ENCODE data around the gene FHDC1.

DNA sequence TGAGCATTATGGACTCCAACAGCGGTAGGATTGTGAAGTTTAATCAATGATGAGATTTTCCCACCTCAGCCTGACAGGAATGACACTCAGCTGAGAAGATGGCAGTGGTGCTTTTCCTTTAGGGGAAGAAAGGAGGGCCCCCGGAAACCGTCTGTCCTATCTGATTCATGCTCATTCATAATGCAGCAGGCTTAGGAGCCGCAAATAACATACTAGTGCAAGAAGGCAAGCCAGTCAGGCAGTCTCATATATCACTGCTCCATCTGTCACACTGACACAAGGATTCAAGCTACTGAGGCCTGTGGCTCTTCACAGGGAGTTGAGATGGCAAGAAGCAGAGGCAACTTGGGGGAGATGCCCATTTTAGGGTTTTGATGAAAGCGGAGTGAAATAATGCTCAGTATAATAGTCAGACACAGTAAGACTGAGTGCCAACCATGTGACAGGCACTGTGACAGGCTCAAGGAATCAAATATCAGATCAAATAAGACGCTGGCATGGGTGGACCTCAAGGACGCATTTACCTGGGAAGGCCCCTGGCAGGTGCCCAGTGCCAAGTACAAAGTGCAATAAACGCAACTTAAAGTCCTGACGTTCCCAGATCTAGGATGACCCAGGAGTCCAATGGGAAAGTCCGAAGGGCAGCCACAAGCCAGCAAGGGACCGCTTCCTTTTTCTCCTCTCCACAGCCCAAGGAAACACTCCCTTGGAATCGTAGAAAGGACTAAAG is 63.4 kb downstream of the FHDC1 start:
- TF ChIP-seq, protein P1, sequence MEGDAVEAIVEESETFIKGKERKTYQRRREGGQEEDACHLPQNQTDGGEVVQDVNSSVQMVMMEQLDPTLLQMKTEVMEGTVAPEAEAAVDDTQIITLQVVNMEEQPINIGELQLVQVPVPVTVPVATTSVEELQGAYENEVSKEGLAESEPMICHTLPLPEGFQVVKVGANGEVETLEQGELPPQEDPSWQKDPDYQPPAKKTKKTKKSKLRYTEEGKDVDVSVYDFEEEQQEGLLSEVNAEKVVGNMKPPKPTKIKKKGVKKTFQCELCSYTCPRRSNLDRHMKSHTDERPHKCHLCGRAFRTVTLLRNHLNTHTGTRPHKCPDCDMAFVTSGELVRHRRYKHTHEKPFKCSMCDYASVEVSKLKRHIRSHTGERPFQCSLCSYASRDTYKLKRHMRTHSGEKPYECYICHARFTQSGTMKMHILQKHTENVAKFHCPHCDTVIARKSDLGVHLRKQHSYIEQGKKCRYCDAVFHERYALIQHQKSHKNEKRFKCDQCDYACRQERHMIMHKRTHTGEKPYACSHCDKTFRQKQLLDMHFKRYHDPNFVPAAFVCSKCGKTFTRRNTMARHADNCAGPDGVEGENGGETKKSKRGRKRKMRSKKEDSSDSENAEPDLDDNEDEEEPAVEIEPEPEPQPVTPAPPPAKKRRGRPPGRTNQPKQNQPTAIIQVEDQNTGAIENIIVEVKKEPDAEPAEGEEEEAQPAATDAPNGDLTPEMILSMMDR (IDR thresholded peaks at IDR 0.05; ENCODE audit: insufficient read depth, low read depth, low read length), result no peak
- no peak for TF ChIP-seq EZH2 (IDR thresholded peaks at IDR 0.05; ENCODE audit: insufficient read depth, low read length)

Measured in astrocyte (in vitro differentiated cells and primary cell).